WTC11 (cell line): ENCODE data around the gene RPL12.

ENCODE experiments used
- CREB1 ChIP-seq: sonication (generic); formaldehyde crosslinking; IDR thresholded peaks from 2 replicates; pipeline ENCODE4 v1.8.0; 2023; ENCODE audit warnings: mild to moderate bottlenecking, missing genetic modification reagents
- CTCF ChIP-seq: fragments of 200-600 bp; IDR thresholded peaks from 2 replicates; pipeline ENCODE4 v1.8.0; 2022; ENCODE audit warnings: antibody characterized with exemption
- SMAD4 ChIP-seq: sonication (generic); formaldehyde crosslinking; IDR thresholded peaks from 2 replicates; pipeline ENCODE4 v1.8.0; 2022; ENCODE audit warnings: mild to moderate bottlenecking, missing genetic modification reagents
- TEAD4 ChIP-seq: sonication (generic); formaldehyde crosslinking; IDR thresholded peaks from 2 replicates; pipeline ENCODE4 v1.8.0; 2022; ENCODE audit warnings: mild to moderate bottlenecking, missing genetic modification reagents
- USF2 ChIP-seq: sonication (generic); formaldehyde crosslinking; IDR thresholded peaks from 2 replicates; pipeline ENCODE4 v1.8.1; 2023; ENCODE audit warnings: mild to moderate bottlenecking, missing genetic modification reagents, moderate library complexity
- ZNF263 ChIP-seq: sonication (generic); formaldehyde crosslinking; IDR thresholded peaks from 2 replicates; pipeline ENCODE4 v1.8.1; 2022; ENCODE audit warnings: low read depth, mild to moderate bottlenecking, moderate library complexity, missing genetic modification reagents

GRCh38 chr9:127422133-127422782 lies 28.9 kb downstream of the RPL12 start:
- TF ChIP-seq CTCF: no peak
- TF ChIP-seq TEAD4 (CRISPR knock-in tag): no peak
- no peak for TF ChIP-seq USF2 (CRISPR knock-in tag)
- TF ChIP-seq SMAD4: no peak
- no peak for TF ChIP-seq CREB1 (CRISPR knock-in tag)
- TF ChIP-seq ZNF263: no peak
